GM18505 (cell line): ENCODE measurements around the gene TRPM3.

ENCODE experiments used
- ATAC-seq: cut with Tn5 transposase; IDR thresholded peaks from one replicate; pipeline ENCODE4 v1.9.1; 2021; ENCODE audit not compliant: unreplicated experiment
- POLR2A ChIP-seq: IDR thresholded peaks from 4 replicates; pipeline ENCODE4 v1.6.1; 2011; ENCODE audit warnings: borderline replicate concordance; ENCODE audit not compliant: insufficient read depth, insufficient read length; ENCODE audit errors: extremely low read depth

Gene TRPM3

GRCh38 chr9:70500793-70501192 is 620.6 kb downstream of the TRPM3 start:
- ATAC-seq: no peak
- no peak for TF ChIP-seq POLR2A

DNA sequence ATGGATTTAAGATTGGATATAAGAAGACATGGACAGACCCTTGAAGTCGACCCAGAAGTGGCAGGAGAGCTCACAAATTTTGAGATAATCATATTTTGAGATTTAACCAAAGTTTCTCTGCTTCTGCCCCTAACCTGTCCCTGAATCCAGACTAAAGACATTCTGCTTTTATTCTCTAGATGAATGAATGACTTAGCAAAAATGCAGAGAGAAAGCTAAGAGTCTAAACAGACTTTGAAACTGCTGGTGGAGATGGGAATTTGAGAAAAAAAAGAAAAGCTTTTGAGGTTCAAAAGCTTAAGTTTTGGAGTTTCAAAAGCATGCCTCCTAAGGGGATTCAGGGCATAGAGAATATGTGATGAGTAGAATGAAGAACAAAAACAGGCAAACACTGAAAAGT is 621.8 kb downstream of the TRPM3 start:
- TF ChIP-seq POLR2A: no peak
- no peak for ATAC-seq

- TF ChIP-seq POLR2A: no peak
- no peak for ATAC-seq
Measured at GRCh38 chr9:70498866-70499265, 622.6 kb downstream of the TRPM3 start.

- TF ChIP-seq POLR2A: no peak
- ATAC-seq: no peak
Measured at GRCh38 chr9:70496244-70496643, 625.2 kb downstream of the TRPM3 start.

DNA sequence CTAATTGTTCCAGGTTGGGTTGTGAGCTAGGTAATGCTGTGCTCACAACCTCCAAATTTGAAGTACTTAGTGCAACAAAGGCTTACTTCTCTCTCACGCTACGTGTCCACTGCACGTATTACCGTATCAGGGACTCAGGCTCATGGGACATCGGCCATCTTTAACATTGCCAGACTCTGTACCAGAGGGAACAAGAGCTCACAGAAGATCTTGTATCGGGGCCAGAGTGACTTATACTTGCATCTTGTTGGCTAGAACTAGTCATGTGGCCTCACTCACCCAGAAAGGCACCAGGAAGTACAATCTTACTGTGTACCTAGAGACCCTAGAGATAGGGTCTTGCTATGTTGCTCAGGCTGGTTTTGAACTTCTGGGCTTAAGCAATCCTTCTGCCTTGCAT is 625.9 kb downstream of the TRPM3 start:
- ATAC-seq: no peak
- TF ChIP-seq POLR2A: no peak

DNA sequence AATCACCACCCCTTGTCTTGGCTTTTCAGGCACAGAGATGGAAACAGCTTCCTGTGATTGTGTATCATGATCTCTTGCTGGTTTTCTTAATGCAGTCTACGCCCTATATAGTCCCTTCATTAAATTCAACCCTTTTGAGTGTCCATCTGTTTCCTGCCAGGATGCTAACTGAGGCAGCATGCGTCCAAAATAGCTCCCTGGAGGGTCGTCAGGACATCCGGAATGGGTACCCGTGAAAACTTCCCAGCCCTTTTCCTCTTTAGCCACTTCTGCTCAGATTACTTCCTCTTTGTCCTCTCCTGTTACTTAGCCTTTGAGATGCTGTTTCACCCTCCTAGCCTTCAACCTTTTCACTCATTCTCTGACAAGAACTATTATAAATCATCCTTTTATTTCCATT is 627.2 kb downstream of the TRPM3 start:
- no peak for ATAC-seq
- TF ChIP-seq POLR2A: no peak

DNA sequence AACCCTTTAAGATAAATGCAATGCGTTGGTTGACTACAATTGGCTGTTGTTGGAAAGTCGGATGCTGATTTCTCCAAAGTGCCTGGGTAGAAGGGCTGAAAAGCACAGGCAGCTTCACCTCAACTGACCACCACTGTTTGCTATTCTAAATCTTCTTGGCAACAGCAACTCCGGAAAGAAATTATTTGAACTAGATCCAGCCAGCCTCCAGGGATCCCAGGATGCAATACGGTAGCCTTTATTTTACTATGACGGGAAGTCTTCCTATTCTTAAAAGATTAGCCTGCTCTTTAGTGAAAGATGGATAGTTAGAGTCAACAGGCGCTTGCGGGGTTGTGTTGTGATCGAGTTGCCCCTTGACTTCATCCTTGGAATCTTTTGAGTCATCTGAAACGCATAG is 628.4 kb downstream of the TRPM3 start:
- TF ChIP-seq POLR2A: no peak
- no peak for ATAC-seq

- ATAC-seq: no peak
- TF ChIP-seq POLR2A: no peak
Measured at GRCh38 chr9:70492319-70492777, 629.1 kb downstream of the TRPM3 start.

GRCh38 chr9:70491426-70492318 is 629.7 kb downstream of the TRPM3 start:
- no peak for ATAC-seq
- TF ChIP-seq POLR2A: no peak

- ATAC-seq: no peak
Measured at GRCh38 chr9:70490478-70490877, 630.9 kb downstream of the TRPM3 start.

DNA sequence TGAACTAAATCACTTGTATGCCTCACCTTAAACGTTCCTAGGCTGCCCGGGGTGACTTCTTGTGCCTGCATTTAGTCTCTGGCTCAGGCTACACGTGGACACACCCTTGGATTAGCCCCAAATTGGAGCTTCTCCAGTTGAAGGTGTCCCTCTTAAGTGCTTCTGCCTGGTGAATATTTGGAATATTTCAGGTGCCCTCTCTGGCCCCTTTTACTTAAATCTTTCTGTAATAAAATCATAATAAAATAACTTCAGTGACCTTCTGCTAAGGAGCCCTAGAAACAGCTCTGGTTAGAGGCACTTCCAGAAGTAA is 632.7 kb downstream of the TRPM3 start:
- no peak for ATAC-seq
- TF ChIP-seq POLR2A: no peak

More at GRCh38 chr9:70490478-70490877, 630.9 kb downstream of the TRPM3 start:
- TF ChIP-seq POLR2A: no peak

- ATAC-seq: no peak
- TF ChIP-seq POLR2A: no peak
Measured at GRCh38 chr9:70488098-70488792, 633.2 kb downstream of the TRPM3 start.

DNA sequence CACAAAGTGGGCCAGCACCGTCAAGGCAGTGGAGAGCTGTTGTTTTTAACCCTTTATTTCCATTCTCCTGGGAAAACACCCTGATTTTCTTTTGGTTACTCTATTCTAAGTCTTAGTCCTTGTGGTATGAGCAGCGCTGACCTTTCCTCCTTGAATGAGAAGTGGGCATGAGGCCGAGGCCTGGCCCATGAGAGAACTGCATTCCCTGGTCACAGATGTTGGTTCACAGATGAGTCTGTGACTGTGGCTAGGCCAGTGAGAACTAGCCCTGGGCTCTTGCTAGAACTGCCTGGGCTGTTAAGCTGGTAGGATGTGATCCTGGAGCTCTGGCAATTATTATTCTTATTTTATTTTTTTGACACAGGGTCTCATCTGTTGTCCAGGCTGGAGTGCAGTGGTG is 635.3 kb downstream of the TRPM3 start:
- TF ChIP-seq POLR2A: no peak
- no peak for ATAC-seq

- TF ChIP-seq POLR2A: no peak
- no peak for ATAC-seq
Measured at GRCh38 chr9:70485273-70485858, 636.1 kb downstream of the TRPM3 start.
